22Rv1 (cell line): ENCODE measurements around the gene MRRF.

Experiments used
- H3K27ac ChIP-seq: fragments of 450-650 bp; 2 replicates; pipeline ENCODE4 v1.5.1; 2017
- ZFX ChIP-seq: fragments of 450-650 bp; IDR thresholded peaks from 2 replicates; pipeline ENCODE4 v1.6.1; 2017; ENCODE audit warnings: antibody characterized with exemption, borderline replicate concordance
- TF ChIP-seq, protein P1 (sequence below): fragments of 450-650 bp; IDR thresholded peaks from 2 replicates; pipeline ENCODE4 v1.5.1; 2017; ENCODE audit warnings: mild to moderate bottlenecking

MRRF gene

DNA sequence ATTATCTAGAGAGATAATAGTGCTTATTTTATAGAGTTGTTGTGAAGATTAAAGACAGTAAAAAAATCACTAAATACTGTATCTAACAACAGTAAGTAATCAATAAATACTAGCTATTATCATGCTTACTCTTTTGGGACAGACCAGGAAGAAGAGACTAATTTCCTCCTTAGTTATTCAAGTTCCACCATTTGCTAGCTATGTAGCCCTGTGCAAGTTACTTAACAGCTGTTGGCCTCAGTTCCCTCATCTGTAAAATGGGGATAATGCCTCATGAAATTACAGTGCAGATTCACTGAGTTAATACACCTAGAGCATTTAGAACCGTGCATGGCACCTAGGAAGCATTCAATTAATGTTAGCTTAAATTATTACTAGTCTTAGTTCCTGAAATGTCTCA, 2.6 kb upstream of the MRRF start:
- TF ChIP-seq, protein P1, sequence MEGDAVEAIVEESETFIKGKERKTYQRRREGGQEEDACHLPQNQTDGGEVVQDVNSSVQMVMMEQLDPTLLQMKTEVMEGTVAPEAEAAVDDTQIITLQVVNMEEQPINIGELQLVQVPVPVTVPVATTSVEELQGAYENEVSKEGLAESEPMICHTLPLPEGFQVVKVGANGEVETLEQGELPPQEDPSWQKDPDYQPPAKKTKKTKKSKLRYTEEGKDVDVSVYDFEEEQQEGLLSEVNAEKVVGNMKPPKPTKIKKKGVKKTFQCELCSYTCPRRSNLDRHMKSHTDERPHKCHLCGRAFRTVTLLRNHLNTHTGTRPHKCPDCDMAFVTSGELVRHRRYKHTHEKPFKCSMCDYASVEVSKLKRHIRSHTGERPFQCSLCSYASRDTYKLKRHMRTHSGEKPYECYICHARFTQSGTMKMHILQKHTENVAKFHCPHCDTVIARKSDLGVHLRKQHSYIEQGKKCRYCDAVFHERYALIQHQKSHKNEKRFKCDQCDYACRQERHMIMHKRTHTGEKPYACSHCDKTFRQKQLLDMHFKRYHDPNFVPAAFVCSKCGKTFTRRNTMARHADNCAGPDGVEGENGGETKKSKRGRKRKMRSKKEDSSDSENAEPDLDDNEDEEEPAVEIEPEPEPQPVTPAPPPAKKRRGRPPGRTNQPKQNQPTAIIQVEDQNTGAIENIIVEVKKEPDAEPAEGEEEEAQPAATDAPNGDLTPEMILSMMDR, result no peak
- TF ChIP-seq ZFX, result no peak
- peak overlapping the region; percentile 35 for H3K27ac ChIP-seq

DNA sequence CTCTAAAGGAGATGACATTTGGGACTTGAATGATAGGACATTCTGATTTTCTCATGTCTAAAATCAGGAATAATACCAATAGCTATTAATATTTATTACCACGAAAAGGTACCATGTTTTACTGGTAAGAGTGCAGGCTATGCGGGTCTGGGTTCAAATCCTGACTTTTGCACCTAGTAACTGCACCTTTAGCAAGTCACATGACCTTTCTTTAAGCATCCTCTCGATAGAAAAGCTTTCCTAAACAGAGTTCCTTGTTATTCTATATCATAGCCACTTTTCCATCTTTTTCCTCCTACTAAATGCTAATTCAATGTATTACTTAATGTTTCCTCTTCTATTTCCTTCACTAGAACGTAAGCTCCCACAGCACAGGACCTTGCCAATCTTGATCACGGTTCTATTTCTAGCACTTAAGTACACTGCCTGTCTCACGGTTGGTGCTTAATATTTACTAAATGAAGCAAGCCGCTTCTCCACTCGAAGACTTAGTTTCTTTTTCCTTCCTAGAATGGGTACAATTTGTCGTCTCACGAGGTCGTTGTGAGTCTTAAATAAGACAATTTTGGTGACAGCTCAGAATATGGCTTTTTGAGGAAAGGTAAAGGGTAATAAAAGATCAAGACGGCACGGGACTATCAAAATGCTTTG, 858 bp upstream of the MRRF start:
- peak overlapping the region; percentile 85 for H3K27ac ChIP-seq
- no peak for TF ChIP-seq ZFX
- TF ChIP-seq, protein P1, result no peak

DNA sequence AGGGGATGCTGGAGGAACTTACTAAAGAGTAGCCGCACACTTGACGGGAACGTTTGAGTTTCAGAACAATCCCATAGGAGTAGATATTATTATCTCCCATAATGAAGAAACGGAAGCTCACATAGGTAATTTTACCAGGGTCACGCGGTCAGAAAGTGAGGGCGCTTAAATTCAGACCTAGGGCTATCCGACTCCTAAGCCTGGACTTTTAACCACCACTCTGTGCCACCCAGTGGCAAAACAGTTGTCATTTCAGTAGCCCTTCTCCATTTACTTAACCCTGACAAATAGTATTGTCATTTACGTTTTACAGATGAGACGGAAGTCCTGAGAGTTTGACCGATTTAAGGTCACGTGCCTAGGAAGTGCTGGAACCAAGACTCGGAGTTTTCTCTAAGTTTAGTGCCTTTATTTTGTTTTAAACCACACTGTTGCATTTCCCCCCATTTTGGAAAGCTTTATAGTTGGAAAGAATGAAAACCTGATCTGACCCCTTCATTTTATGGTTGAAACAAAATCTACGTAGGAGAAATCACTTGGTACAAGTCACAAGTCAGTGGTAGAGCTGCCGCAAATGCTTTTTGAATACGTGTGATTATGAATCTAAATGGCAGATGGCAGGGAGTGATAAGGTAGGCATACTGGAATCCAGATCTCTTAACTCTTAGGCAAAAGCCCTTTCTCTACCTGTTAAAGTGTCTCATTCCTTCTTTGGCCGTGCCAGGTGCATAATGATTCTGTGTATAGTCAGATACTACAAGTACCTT, 650 bp downstream of the MRRF start:
- H3K27ac ChIP-seq, result peak overlapping the region; percentile 85
- TF ChIP-seq ZFX, result no peak
- TF ChIP-seq, protein P1, result no peak

DNA sequence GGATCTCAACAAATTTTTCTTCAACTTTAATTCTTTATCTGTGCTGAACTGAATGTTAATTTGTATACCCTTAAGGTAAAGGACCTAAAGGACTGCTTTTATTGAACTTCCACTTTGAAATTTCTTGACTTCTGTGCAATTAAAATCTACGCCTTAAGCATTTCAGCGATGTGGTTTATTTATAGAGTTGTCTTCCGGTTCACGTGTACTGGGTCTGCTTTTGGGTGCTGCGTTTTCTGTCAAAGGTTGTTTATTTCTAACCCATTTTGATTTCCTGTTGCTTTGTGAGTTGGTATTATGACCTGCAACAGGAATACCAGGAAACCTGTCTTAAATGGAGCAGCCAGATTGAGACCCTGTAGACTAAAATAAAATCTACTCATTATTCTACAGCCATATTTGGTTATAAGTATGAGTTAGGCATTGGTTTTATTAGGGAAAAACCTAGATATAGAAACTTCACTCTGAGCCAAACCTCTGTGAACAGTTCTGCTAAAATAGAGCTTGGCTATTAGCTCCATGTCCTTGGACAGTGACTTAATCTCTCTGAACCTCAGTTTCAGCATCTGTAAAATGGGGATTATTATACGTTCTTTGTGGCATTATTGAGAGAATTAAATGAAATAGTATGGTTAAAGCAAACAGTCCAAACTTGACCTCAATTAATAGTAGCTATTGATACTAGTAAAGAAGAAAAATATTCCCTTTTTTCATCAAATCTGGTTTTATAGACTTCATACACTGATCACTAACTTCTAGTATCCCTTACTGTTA, 3.5 kb downstream of the MRRF start:
- TF ChIP-seq, protein P1, result no peak
- no peak for TF ChIP-seq ZFX
- no peak overlapping the region for H3K27ac ChIP-seq

DNA sequence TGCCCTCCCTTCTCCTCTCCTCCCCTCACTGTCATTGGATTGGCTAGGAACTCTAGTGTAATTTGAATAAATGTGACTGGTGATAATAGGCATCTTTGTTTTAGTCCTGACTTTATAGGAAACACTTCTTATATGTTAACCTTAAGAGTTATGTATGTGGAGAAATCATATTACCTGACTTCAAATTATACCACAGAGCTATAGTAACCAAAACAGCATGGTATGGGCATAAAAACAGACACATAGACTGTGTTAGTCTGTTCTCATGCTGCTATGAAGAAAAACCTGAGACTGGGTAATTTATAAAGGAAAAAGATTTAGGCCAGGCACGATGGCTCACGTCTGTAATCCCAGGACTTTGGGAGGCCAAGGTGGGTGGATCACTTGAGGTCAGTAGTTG, 9.4 kb downstream of the MRRF start:
- H3K27ac ChIP-seq, result no peak overlapping the region
- TF ChIP-seq ZFX, result no peak
- TF ChIP-seq, protein P1, result no peak

DNA sequence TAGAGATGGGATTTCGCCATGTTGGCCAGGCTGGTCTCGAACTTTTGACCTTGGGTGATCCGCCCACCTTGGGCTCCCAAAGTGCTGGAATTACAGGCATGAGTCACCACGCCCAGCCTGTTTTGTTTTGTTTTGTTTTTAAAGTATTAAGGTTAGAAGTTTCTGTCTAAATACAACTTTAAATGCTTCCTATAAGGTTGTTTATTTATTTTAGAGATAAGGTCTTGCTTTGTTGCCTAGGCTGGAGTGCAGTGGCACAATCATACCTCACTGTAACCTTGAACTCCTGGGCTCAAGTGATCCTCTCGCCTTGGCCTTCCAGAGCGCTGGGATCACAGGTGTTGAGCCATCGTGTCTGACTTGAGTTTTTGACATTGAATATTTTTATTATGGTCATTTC, 11.4 kb downstream of the MRRF start:
- TF ChIP-seq ZFX, result no peak
- TF ChIP-seq, protein P1, result no peak
- no peak overlapping the region for H3K27ac ChIP-seq
